Cardiac septum (tissue), 1 donor: Measurements from ENCODE around the gene MPP3. TPM values are rescaled to one million over a fixed set of nuclear protein-coding genes. Genes with fewer than 3 reads are reported as not detected.
A peak's percentile ranks its signal among the peaks of the same experiment; 100 is the strongest.

ENCODE experiments used
- DNase-seq: peaks from one replicate; pipeline ENCODE4 v3.0.0-alpha.2; 2020; ENCODE audit warnings: low spot score
- intact Hi-C: fragments of 100-400 bp; cut with DNase I; formaldehyde crosslinking; loops from one replicate; pipeline ENCODE4 v1.14.0; 2022
- total RNA-seq: library from RNA; stranded (reverse); fragmentation: NEBNext Ultra II Directional; extraction: Animal tissue kit (Norgen Biotek cat#: 25700); gene quantifications from one replicate; pipeline ENCODE4 v1.2.1, GENCODE V29; 2021
- donor health status: DM: no; HTN: no; CAD: no.

MPP3 gene
- total RNA-seq, 1 donor from 2014 or later: 20.0 TPM

GRCh38 chr17:43868226-43868994 is 35.5 kb upstream of the MPP3 start:
- intact Hi-C loops: no loop called here
- DNase-seq: no peak

DNA sequence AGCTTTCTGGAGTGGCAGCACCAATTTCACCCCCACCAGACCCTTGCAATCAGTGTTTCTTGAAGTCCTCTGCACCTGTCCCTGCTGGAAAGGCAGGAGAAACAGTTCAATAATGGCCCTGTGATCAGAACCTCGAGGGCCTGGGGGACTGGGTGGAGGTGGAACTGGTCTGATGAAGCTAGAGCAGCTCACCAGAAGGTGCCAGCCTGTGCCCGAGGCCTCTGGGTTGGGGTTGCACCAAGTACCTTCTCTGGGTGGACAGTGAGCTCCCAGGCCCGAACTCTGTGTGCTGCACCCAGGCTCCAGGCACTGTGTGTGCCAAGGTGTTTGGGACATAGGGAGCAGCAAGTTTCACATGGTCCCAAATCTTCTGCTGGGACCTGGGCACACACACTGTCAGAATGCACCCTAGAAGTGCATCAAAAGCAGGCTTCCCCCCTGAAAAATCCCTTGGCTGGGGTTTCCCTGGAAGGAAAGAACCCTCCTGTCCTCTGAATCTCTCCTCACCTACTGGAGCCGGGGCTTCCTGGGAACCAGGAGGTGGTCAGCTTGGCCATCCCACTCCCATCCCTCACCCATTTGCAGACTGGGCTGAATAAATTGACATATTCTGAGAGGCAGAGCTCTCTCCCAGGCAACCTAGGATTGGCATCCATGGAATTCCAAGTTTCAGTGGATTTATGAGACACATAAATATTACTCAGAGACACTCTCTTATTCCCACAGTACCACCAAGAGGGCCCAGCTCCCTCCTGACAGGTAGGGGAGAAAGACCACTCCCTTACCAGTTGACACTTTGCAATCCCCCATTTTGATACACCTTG is 31.4 kb upstream of the MPP3 start:
- no peak for DNase-seq
- intact Hi-C loops: no loop called here

- no peak for DNase-seq
- intact Hi-C loops: no loop called here
Observed at GRCh38 chr17:43861960-43862359, 29.0 kb upstream of the MPP3 start.

- intact Hi-C loops: no loop called here
- no peak for DNase-seq
Observed at GRCh38 chr17:43860927-43861622, 28.1 kb upstream of the MPP3 start.

- intact Hi-C loops: no loop called here
- no peak for DNase-seq
Observed at GRCh38 chr17:43860077-43860725, 27.3 kb upstream of the MPP3 start.

DNA sequence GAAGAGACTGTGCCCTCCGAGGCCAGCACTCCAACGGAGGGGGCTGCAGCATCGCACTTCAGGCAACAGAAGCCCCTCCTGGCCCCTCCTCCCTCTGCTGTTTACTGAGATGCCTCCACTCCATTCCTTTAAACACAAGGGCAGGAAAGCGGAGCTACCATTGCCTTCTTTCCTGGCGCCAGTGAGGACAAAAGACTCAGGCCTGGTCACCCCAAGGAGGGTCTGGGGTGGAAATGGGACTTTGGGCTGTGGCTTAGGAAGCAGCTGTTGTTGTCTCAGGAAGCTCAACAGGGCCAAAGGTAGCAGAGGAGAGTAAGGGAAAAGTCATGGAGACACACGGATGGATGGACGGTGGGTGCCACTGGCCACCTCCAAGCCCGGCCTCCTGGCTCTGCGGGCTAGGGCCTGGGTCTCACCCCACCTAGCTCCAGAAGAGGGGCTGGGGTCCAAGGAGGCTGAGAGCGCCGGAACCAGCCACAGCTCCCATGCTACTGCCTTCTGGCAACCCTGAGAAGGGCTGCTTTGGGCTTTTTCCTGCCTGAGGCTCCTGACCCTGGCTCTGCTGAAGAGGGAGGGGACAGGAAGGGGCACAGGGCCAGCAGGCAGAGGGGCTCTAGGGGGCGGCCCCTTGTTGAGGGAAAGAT is 25.1 kb upstream of the MPP3 start:
- DNase-seq: no peak
- intact Hi-C loops: no loop called here

DNA sequence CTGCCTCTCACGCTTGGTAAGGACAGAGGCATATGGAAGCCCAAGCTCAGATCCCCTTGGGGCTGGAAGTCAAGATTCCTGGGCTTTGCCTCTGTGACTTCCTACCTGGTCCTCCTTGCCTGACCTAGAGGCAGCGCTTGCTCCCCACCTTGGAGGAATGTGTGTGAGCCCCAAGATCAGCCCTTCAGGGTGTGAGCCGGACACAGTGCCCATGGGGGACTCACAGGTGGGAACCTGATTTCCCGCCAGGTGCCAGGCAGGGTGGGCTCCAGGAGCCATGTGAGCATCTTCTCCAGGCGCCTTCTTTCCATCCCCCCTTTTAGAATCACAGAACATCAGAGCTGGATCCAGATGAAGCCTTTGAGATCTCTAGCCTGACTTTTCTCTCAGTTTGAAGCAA is 24.2 kb upstream of the MPP3 start:
- intact Hi-C loops: no loop called here
- DNase-seq: no peak

- intact Hi-C loops: no loop called here
- DNase-seq: no peak
Observed at GRCh38 chr17:43856141-43856540, 23.2 kb upstream of the MPP3 start.

GRCh38 chr17:43855061-43855460 is 22.1 kb upstream of the MPP3 start:
- no peak for DNase-seq

DNA sequence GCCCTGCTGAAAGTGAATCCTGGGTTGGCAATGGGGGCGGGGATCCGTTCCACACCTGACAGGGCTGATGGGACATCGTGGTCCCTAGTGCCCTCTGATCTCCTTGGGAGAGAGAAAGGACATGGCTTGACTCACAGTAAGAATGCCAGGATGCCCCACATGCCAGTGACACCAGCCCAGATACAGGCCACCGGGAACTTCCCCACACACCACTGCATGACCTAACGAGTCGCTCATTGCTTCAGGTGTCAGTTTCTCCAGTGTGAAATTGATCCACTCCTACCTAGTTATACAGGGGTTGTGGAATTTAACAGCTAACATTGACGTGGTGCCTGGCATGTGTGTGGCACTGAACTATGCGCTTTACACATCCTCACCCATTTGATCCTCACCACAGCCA is 21.6 kb upstream of the MPP3 start:
- intact Hi-C loops: no loop called here
- DNase-seq: no peak

More at GRCh38 chr17:43855061-43855460, 22.1 kb upstream of the MPP3 start:
- intact Hi-C loops: no loop called here

DNA sequence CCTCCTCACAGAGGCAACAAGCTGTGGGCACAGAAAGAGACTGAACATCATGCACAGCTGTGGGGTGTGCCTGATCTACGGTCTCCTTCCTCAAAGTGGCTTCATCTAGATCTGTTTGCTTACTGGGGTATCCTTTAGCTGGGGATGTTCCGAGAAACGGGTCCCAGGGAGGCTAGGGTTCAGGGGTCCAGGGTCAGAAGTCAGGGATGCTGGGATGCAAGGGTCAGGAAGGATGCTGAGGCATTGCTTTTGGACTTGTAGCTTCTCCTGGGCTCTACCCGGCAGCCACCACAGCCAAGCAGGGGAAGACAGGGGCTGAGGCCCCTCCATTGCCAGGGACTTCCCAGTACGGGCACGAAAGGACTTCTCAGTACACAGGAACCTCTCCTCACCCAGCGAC is 20.6 kb upstream of the MPP3 start:
- intact Hi-C loops: no loop called here
- DNase-seq: no peak

- DNase-seq: no peak
- intact Hi-C loops: no loop called here
Observed at GRCh38 chr17:43852571-43852970, 19.6 kb upstream of the MPP3 start.

- intact Hi-C loops: loop anchor here (5.0 kb wide), 2 partner anchors 72 to 152 kb away; partner anchors contain the start of gene DUSP3
- no peak for DNase-seq
Observed at GRCh38 chr17:43849116-43849515, 16.2 kb upstream of the MPP3 start.

GRCh38 chr17:43848601-43849000 is 15.7 kb upstream of the MPP3 start:
- intact Hi-C loops: loop anchor here (5.0 kb wide), 2 partner anchors 71 to 151 kb away; partner anchors contain the start of gene DUSP3
- DNase-seq: no peak

GRCh38 chr17:43846963-43847371 is 14.0 kb upstream of the MPP3 start, which contains the start of gene CD300LG:
CD300LG (plus strand) TSS chr17:43847176; CDS start chr17:43847217, 41 bp downstream.
- DNase-seq: no peak
- intact Hi-C loops: loop anchor here (5.0 kb wide), 2 partner anchors 70 to 150 kb away; partner anchors contain the start of gene DUSP3

GRCh38 chr17:43846221-43846712 is 13.3 kb upstream of the MPP3 start:
- peak; percentile 91 for DNase-seq
- intact Hi-C loops: loop anchor here (5.0 kb wide), 2 partner anchors 69 to 149 kb away; partner anchors contain the start of gene DUSP3

GRCh38 chr17:43845766-43846165 is 12.8 kb upstream of the MPP3 start:
- DNase-seq: no peak
- intact Hi-C loops: loop anchor here (5.0 kb wide), 2 partner anchors 68 to 148 kb away; partner anchors contain the start of gene DUSP3

- intact Hi-C loops: no loop called here
- no peak for DNase-seq
Observed at GRCh38 chr17:43844241-43844640, 11.3 kb upstream of the MPP3 start.

DNA sequence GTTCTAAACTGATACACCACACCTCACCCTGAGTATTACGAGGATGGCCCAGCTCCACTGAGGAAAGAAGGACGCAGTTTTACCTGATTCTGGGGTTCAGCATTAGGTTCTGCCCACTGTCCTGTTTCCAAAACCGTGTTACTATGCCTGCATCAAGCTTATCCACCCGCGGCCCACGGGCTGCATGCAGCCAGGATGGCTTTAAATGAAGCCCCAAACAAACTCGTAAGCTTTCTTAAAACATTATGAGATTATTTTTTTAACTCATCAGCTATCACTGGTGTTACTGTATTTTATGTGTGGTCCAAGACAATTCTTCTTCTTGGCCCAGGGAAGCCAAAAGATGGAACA is 10.0 kb upstream of the MPP3 start:
- intact Hi-C loops: no loop called here
- no peak for DNase-seq
